ENCODE results near the gene LRRC57.

Gene LRRC57

DNA sequence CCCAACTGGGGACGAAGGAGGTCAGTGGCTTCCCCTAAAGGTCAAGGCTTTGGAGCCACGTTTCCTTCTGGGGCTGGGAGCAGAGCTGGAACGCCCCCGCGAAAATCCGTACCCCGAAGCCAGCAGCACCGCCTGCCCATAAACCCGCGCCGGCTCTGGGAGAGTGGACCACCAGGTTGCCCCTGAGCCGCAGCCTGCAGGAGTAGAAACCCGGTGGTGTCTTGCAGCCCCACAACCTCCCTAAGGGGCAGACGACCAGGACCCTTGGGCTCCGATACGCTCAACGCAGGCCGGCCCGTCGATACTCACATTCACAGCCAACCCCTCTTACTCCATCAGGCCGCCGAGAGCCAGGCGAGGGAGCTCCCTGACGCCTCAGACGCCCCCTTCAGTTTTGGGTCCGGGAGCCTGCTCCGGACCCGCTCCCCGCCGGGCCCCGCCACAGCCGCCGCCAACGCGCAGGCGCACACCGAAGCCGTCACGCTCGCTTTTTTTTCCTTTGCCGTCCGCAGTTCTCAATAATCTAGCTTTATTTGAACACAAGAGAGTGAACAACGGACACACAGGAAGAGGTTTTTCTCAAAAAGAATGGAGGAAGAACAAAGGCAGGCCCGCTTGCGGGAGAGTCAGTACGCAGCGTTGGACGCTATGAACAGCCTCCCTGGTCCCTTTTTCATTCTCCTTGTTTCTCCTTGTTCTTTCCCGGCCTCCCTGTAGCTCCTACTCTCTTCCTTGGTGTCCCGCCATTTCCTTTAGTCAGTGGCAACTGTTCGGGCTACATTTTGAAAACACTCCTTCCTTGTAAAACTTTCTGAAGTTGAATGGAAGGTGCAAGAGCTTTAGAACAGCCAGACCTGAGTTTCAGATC lies 57.7 kb downstream of the LRRC57 start, which contains the start of gene ZNF106:
Gene ZNF106 (minus strand): TSS at position 471 of the 868 bp plus-strand sequence. CDS start 18,852 bp downstream, outside the sequence.
- DNase-seq = peak; percentile 80

DNA sequence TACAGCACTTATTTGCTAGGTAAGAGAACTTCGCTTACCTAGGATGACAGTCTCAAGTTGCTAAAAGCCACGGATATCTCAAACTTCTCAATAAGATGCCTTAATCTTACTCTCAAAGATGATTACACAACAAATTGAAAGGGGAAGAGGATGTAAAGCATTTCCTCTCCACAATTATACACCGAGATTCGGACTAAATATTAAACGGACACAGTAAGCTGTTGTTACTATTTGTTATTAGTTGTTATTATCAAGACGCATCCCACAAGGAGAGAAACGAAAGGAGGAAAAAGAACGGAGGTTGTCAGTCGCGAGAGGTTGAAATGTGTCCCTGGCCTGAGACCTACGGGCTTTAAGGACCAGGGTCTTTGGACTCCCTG lies 58.3 kb downstream of the LRRC57 start:
- DNase-seq = no peak

All from stimulated activated CD4-positive, alpha-beta T cell treated with anti-CD3 and anti-CD28 coated beads, Interleukin-12 subunit alpha, Interleukin-12 subunit beta, amount 100 ng/mL, for 4 hours (primary cell).